Stimulated activated CD8-positive, alpha-beta memory T cell treated with anti-CD3 and anti-CD28 coated beads, Interleukin-12 subunit alpha, Interleukin-12 subunit beta, amount 100 ng/mL, for 4 hours (primary cell): Measurements from ENCODE around the gene IVD.

Experiments
- DNase-seq: peaks from one replicate; pipeline ENCODE4 v3.0.0-alpha.2; 2020; ENCODE audit warnings: low read depth

The IVD gene

DNA sequence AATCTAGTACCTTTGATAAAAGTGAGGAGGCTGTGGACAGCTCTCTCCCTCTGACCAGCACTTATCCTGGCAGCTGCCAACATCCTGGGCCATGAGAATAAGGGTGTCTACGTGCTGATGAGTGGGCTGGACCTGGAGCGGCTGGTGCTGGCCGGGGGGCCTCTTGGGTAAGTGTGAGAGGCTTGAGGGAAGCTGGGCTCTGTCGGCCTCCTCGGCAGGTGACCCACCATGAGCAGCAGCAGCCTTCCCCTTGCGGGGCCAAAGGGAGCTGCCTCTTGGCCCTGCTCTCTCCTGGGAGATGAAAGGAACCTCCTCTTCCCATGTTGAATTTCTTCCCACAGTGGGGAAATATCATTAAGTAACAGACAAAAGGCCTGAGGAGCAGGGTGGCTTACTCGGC, 9.2 kb downstream of the IVD start:
- DNase-seq: no peak

GRCh38 chr15:40415226-40415625, 9.6 kb downstream of the IVD start:
- DNase-seq: no peak

GRCh38 chr15:40416056-40416455, 10.5 kb downstream of the IVD start:
- DNase-seq: no peak

DNA sequence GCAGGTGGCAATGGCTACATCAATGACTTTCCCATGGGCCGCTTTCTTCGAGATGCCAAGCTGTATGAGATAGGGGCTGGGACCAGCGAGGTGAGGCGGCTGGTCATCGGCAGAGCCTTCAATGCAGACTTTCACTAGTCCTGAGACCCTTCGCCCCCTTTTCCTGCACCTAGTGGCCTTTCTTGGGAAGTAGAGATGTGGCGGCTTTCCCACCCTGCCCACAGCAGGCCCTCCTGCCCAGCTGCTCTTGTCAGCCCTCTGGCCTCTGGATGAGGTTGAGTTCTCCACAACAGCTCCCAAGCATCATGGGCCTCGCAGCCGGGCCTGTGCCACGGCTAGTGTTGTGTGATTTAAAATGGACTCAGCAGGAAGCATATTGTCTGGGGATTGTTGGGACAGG, 12.5 kb downstream of the IVD start:
- DNase-seq: no peak

GRCh38 chr15:40420071-40420713, 14.6 kb downstream of the IVD start:
- no peak for DNase-seq

DNA sequence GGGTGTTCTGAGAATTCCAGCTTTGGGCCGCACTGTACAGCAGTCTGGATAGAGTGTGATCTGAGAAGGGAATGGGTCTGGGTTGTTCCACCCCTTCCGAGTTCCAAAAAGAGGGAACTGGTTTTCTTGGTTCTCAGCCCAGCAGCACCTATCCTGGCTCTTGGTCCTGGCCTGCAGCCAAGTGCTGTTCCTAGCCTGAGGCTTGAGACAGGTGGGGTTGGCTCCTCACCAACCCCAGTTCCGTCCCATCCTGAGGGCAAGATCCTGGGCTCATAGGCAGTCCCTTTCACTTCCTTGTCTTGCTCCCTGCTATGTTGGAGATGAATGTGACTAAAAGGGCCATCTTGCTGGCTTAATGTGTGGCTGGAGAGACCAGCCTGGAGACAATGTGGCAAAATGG, 15.2 kb downstream of the IVD start:
- DNase-seq: no peak

DNA sequence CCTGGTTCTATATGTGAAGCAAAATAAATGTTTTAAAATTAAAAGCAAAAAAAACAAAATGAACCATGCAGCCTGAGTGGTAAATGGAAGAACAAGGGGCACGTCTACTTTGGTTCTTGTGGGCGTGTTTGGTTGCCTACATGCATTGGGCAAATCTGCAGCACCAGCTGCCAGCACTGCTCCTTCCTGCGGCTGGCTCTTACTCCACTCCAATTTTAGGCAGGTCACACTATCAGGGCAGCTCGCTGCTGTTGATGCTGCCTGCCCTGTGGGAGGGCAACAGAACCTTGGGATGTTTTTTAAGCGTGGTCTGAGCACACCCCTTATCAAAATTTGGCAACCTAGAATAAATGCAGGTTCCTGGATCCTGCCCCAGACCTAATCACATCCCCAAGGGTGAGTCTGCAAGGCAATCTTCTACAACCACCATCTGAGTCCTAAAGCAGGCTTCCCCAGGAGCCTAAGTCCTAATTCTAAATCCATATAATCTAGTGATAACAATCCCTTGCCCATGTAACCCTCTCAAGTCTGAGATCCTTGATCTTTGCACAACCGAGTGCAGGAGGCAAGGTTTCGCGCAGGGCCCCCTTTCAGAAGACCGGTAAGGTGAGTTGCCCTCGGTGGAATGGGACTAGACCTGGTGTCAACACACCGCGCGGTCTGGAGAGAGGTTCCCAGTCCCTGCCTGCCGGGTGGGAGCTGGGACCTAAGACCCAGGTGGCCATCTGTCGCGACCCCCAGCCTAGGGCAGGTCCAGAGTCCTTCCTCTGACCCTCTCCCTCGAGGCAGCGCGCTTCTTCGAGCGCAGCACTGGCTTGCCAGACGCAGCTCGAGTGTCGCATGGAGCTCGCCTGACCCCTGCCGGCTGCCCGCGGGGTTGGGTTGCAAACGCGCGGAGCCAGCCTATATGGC, 15.9 kb downstream of the IVD start:
- peak; percentile 62 for DNase-seq

GRCh38 chr15:40424483-40425115, 19.0 kb downstream of the IVD start:
- DNase-seq: no peak

DNA sequence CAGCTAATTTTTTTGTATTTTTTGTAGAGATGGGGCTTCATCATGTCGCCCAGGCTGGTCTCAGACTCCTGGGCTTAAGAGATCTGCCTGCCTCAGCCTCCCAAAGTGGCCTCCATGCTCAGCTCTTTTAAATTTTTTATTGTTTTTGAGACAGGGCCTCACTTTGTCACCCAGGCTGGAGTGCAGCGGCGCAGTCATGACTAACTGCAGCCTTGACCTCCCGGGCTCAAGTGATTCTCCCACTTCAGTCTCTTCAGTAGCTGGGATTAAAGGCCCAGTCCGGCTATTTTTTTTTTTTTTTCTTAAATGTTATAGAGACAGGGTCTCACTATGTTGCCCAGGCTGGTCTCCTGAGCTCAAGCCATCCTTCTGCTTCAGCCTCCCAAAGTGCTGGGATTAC, 20.1 kb downstream of the IVD start:
- DNase-seq: no peak

DNA sequence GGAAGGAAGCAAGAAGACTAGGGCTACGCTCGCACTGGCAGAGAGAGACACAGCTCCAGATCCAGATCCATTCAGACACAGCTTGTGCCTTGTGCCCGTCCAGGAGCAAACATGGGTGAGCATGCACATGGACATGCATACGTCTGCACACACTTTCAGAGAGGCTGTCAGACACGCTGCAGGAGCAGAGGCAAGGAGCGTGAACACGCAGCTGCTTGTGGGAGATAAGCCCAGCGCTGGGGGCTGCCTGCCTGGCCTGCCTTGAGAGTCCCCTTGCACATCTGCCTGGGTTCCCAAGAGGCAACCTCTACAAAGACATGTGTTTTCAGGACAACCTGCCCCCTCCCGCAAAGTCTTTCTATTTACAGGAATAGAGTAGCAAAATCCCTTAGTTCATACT, 21.6 kb downstream of the IVD start:
- no peak for DNase-seq

GRCh38 chr15:40428185-40428584, 22.6 kb downstream of the IVD start:
- DNase-seq: no peak

DNA sequence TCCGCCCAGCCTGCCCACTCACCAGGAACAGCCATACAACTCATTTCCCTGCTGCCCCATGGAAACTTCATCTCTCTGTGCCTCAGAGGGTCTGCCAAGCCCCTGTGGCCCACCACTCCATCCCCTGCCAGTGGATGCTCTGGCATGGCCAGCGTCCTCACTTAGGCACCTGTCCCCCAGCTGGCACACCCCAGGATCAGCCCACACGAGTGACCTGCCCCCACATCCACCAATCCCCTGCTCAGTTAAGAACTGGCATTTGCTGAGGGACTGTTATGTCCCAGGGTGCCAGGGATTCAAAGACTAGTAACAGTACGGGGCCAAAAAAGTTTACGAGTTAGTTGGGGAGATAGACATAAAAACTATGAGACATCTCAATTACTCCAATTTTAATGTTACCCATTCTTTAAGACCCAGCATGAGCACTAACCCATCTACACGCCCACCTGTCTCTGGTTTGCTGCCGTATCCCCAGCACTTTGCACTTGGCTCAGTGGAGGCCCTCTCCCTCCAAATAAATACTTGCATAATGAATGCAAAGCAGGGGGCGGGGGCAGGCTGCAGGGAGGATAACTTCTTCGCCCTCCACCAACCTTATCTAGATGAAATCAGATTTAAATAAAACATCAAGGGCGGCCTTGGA, 23.6 kb downstream of the IVD start:
- no peak for DNase-seq

DNA sequence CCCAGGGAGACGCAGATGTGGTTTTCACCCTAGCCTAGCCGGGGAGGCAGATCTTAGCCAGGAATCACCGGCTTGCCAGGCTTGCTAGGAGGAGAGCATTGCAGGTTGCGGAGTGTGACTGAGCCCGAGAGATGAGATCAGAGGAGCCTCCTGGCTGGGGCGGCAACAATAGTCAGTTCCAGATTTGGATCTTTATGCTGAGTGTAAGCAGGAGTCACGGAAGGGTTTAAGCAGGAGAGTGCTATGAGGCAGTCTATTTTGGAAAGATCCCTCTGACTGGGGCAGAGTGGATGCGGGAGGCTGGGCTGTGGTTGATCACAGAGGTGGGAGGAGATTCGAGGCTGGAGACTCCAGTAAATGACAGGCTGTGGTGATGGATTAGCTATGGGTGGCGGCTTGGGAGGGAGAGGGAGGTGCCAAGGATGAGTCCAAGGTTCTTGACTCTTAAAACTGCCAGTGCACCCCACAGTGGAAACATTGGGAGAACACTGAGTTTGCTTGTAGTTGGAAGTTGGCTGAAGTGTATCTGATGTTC, 24.7 kb downstream of the IVD start:
- DNase-seq: no peak

GRCh38 chr15:40435023-40435709, 29.6 kb downstream of the IVD start:
- no peak for DNase-seq

DNA sequence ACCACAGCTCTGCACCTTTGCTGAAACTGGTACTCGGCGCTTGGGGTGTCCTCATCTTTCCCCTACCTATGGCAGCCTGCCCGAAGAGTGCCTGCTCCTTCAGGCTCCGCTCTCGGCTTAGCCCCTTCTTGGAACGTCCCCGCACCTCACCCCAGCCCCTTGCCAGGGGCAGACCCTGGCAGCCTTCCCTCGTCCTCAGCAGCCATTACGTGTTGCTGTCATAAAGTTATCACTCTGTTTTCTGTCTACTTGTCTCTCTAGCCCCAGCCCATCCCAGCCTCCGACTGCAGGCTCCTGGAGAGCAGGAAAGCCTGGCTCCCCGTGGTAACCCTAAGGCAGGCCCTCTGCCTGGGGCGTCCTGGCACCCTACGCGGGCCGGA, 30.1 kb downstream of the IVD start:
- no peak for DNase-seq

GRCh38 chr15:40436116-40436891, 30.7 kb downstream of the IVD start:
- no peak for DNase-seq

- no peak for DNase-seq
Measured at GRCh38 chr15:40436892-40437751, 31.5 kb downstream of the IVD start.

DNA sequence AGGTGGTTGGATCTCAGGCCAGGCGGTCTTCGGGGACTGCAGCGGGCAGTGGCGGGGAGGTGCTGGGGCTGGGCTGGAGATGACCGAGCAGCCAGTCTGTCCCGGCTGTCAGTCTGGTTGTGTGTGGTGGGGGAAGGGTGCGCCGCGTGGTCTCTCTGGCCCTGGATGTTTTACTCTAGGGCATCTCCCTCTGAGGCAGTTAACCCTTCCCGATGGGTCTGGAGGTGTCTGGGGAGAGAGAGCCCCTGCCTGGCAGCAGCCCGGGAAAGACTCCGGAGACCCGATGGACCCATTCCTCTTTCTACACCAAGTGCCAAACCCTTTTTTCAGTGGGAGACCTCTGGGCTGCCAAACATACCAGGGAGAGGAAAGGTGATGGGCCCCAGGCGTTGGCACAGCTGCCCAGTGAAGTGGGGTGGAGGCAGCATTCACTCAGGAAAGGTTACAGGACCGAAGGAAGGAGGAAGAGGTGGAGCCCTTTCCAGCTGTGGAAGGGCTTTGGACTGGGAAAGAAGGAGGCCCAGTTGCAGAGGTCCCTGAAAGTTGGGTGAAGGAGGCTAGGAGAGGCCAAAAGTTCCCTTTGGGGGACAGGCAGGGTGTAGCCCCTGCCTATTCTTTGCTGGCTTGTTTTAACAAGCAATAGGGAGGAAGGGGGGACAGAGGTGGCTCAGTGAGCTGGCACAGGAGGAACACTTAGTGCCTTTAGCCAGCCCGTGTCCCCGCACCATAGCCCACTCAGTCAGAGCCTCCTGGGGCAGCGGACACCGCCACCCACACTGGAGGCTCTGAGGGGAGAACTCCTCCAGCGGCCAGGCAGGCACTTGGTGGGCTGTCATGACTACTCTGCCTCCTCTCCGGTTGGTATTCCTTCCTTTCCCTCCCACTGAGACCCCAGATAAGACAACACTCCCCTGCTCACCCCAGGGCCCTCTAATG, 32.4 kb downstream of the IVD start:
- DNase-seq: no peak

- no peak for DNase-seq
Measured at GRCh38 chr15:40438712-40439111, 33.1 kb downstream of the IVD start.
